DMS53 treated with DMSO at 0.1 percent for 48 hours (cell line): ENCODE results near the gene PGF.
A peak's percentile ranks its signal among the peaks of the same experiment; 100 is the strongest.

Experiments used
- DNase-seq: peaks from one replicate; lab custom pipeline; 2025; ENCODE audit not compliant: unreplicated experiment; lab: John Stamatoyannopoulos, UW

PGF gene

DNA sequence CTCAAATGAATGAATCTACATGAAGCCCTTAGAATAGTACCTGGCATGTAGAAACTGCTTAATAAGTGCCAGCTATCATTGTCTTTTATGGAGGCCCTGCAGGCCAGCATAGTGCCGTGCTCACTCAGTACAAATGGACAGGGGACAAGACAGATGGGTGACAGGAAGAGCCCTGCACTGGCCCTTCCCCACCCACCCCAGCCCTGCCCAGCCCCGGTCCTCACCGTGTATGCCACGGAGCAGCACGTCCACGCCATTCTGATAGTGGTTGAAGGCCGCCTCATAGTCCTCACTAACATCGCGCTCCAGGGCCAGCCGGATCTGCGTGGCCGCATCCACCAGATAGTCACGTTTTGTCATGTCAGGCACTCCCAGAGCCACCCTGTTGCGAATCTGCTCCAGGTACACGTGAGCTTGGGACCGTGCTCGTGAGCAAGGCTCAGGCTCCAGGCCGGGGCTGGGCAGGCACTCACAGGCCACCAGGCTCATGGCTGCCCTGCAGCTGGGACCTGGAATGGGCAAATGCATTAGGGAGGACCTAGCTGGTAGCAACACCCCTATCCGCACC is 34.3 kb downstream of the PGF start:
- no peak for DNase-seq

DNA sequence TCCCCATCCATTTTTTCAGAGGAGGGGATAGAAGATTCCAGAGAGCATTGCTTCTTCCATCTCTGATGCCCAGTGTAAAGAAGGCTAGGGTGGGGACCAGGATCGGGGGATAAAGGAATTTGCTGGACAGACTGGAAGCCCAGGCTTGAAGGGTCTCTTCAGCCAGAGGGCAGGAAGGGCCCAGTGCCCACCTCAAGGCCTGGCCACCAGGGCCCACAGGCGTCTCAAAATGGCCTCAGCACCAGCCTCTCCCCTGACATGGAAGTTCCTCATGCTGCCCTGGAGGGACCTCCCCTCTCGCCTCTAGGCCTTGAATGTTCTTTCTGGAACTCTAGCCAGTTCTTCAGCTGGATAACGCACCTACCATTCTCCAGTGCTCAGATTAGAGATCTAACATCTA is 35.1 kb downstream of the PGF start:
- no peak for DNase-seq

GRCh38 chr14:74919421-74920165 is 35.8 kb downstream of the PGF start:
- DNase-seq, result no peak

- DNase-seq, result no peak
Observed at GRCh38 chr14:74918380-74918779, 37.0 kb downstream of the PGF start.

- no peak for DNase-seq
Observed at GRCh38 chr14:74917646-74918081, 37.7 kb downstream of the PGF start.

DNA sequence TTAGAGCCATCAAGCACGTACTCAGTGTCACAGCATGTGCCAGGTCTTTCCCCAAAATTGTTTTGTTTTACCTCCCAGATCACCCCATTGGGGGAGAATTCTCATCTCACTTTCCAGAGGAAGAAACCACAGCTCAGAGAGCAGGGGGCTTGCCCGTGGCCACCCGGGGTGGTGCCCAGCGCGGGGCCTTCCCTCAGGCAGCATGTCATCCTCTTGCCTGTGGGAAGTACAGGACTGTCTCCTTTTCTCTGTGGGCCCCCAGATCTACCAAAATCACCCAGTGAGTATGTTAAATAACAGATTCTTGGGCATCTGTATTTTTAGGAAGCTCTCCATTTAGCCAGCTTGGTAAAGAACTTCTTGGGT is 38.2 kb downstream of the PGF start:
- no peak for DNase-seq

- no peak for DNase-seq
Observed at GRCh38 chr14:74915826-74916225, 39.6 kb downstream of the PGF start.

GRCh38 chr14:74915426-74915825 is 40.0 kb downstream of the PGF start:
- DNase-seq, result no peak

- DNase-seq, result peak; percentile 9
Observed at GRCh38 chr14:74913986-74914573, 41.3 kb downstream of the PGF start.

GRCh38 chr14:74913393-74913910 is 41.9 kb downstream of the PGF start:
- DNase-seq, result no peak

DNA sequence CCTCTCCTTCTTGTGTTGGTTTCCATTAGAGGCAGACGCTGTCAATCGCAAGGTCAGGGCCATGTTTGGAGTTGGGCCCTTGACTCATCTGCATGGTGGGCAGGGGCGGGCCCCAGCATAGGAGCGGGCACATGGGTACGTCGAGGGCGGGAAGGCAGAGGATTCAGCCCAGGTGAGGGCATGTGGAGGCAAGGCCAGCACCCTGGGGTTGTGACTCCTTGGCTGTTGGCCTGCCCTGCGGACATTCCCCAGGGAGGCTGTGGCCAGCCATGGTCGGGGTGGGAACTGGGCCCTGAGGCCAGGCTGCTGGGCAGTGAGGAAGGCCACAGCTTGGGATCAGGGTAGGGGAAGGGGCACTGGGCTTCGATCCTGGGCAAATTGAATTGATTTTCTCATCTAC is 42.6 kb downstream of the PGF start:
- no peak for DNase-seq

DNA sequence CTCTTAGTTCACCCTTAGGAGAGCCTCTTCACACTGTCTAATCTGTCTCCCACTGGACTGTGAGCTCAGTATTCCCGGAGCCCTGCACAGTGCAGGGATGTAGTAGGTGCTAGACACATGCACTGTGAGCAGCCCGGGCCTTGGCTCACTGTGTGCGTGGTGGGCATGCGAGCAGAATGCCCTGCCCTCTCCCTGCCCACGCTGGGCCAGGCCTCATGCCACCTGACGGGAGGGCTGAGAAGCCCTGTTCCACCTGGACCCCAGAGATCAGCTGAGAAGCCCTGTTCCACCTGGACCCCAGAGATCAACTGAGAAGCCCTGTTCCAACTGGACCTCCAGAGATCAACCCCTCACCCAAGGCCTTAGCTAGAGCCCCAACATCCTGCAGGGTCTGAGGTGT is 43.3 kb downstream of the PGF start:
- DNase-seq, result no peak

GRCh38 chr14:74911704-74912103 is 43.7 kb downstream of the PGF start:
- DNase-seq, result no peak

DNA sequence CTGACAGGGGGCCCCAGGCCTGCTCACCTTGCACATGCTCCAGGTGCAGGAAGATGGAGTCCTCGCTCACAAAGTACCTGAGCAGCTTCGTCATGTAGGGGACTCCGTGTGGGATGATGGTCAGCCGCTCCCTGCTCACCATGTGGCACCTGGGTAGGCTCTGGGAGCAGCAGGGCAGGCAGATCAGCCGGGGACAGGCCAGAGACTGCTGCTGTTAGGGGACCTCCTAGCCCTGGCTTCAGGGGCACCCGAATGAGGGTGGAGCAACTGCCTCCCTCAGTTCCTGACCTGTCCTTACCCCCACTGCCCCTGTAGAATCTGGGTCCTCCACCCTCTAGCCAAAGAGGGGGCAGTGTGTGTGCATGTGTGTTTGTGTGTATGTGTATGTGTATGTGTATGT is 44.2 kb downstream of the PGF start:
- no peak for DNase-seq

DNA sequence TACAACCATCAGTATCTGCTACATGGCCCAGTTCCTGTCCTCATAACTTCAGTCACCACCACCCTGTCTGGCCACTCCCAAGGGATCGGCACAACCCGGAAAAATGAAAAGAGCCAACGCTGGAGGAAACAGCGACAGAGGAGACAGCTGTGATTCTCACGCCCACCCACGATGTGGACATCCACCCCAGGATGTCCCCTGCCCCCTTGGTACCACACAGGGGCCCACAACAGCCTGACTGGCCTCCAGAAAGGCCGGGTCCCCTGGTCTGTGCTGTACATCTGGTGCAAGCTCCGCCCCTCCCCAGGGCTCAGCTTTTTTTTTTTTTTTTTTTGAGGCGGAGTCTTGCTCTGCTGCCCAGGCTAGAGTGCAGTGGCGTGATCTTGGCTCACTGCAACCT is 44.8 kb downstream of the PGF start:
- no peak for DNase-seq

GRCh38 chr14:74909911-74910310 is 45.5 kb downstream of the PGF start:
- DNase-seq, result no peak

DNA sequence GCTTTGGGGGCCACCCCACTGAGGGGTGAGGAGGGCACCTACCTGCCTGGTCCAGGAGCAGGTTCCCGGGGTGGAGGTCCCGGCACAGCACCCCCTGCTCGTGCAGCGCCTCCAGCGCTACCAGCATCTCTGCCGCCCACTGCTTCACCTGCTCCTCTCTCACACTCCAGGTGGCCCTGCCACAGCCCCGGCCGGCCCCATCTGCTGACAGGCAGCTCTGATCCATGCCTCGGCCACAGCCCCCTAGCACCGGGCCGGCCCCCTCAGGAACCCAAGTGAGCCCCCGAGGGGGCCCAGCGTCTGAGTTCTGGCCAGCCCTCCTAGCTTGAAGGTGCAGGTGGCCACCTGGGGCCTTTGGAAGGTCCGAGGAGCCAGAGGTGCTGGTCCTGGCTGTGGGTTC is 45.9 kb downstream of the PGF start:
- no peak for DNase-seq

DNA sequence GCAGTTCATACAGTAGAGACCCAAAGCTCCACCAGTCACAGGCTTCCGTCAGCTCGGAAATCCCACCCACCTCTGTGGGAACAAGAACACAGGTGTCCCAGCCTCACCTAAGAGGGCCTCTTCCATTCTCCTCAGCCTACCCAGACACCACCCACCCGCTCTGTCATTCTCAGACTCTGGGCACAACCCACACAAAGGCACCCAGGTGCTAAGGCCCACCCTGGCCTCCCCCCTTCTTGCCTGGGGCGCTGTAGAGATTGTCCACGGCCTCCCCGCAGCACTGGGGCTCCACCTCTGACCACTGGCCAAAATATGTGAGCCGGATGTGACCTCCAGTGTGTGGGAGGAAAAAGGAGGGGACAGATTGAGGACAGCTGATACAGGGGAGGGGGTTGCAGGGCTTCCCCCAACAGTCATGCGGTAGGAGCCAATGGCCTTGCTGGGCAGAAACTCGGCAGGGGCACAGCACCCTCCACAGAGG is 46.5 kb downstream of the PGF start:
- DNase-seq, result no peak

DNA sequence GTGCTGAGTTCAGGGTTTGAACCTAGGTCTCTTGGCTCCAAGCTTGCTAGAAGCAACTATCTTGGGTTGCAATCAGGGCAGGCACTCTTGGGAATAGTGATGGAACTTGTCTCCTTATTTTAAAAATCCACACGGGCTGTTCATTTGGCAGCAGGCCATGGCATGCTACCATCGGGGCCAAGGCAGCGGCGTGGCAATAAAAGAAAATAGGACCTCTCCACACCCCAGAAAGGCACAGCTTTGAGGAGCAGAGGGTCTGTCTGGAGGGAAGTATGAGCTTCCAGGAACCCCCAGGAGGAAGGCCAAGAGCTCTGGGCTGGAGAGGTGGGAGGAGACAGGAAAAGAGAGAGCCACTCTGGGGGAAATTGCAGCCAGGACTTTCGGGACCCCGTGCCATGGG is 47.7 kb downstream of the PGF start:
- no peak for DNase-seq

- no peak for DNase-seq
Observed at GRCh38 chr14:74906925-74907521, 48.4 kb downstream of the PGF start.

GRCh38 chr14:74905595-74906142 is 49.7 kb downstream of the PGF start:
- no peak for DNase-seq
